GM12875 (cell line): Measurements from ENCODE around the gene WDR90.

Experiments used
- H3K4me3 ChIP-seq: one replicate; pipeline ENCODE4 v1.5.1; 2011; ENCODE audit warnings: low read depth, low read length, control low read depth
- TF ChIP-seq, protein P1 (sequence below): IDR thresholded peaks from 2 replicates; pipeline ENCODE4 v1.5.1; 2011; ENCODE audit warnings: low read depth, mild to moderate bottlenecking, control low read depth, inconsistent platforms, low read length, moderate library complexity, borderline replicate concordance; ENCODE audit not compliant: insufficient read depth

WDR90 gene

DNA sequence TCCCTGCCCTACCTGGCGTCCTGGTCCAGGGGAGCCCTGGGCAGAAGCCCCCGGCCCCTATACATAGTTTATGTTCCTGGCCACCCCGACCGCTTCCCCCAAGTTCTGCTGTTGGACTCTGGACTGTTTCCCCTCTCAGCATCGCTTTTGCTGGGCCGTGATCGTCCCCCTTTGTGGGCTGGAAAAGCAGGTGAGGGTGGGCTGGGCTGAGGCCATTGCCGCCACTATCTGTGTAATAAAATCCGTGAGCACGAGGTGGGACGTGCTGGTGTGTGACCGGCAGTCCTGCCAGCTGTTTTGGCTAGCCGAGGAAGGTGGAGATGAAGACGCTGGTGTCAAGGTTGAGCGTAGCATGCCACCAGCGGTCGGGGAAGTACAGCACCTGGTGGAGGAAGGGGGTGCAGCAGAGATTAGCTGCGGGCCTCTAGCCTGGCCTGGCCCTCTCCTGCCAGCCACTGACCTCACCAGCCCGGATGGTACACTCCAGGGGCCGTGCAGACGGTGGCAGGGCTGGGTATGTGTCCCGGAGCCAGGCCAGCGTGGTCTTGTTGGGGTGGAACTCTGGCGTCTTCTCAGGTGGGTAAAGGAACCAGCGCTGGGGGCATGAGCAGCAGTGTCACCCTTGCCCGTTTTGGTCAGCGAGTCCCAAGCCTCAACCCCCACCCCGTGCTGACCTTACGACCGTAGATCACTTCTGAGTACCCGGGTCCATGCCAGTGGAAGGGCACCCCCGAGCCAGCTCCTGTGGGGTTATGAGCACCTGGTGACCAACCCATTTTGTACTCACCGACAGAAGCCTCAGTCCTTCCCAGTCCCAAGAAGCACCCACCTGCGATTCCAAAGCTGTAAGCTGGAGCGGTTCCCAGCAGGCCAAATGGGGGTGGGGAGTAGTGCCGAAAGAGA is 33.6 kb downstream of the WDR90 start:
- peak overlapping the region; percentile 86 for H3K4me3 ChIP-seq
- TF ChIP-seq, protein P1, sequence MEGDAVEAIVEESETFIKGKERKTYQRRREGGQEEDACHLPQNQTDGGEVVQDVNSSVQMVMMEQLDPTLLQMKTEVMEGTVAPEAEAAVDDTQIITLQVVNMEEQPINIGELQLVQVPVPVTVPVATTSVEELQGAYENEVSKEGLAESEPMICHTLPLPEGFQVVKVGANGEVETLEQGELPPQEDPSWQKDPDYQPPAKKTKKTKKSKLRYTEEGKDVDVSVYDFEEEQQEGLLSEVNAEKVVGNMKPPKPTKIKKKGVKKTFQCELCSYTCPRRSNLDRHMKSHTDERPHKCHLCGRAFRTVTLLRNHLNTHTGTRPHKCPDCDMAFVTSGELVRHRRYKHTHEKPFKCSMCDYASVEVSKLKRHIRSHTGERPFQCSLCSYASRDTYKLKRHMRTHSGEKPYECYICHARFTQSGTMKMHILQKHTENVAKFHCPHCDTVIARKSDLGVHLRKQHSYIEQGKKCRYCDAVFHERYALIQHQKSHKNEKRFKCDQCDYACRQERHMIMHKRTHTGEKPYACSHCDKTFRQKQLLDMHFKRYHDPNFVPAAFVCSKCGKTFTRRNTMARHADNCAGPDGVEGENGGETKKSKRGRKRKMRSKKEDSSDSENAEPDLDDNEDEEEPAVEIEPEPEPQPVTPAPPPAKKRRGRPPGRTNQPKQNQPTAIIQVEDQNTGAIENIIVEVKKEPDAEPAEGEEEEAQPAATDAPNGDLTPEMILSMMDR: no peak

DNA sequence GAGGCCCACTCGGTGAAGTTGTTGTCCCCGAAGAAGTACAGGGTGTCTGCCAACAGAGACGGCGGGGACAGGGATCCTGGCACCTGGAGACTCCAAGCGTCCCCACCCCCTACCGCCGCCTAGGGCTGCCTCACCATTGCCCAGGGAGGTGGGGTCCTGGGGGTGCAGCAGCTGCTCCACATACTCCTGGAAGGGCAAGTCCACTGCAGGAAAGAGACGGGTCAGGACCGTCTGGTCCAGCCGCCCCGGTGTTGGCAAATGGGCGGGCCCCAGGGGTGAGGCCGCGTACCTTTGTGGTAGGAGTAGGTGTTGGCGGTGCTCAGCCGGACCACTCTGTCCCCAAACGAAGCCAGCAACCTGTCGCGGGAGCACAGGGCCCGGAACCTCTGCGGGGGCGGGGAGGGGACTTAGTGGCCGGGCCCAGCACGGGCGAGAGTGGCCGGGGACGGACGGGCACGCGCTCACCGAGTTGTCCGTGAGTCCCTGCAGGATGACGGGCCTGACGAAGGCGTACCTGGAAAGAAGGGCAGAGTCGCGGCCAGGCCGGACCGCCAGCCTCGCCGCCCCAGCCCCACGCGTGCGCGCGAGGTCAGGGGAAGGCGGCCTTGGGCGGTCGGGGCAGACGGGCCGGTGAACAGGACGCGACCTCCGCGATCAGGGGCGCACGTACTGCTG is 34.4 kb downstream of the WDR90 start:
- peak overlapping the region; percentile 86 for H3K4me3 ChIP-seq
- TF ChIP-seq, protein P1: no peak

DNA sequence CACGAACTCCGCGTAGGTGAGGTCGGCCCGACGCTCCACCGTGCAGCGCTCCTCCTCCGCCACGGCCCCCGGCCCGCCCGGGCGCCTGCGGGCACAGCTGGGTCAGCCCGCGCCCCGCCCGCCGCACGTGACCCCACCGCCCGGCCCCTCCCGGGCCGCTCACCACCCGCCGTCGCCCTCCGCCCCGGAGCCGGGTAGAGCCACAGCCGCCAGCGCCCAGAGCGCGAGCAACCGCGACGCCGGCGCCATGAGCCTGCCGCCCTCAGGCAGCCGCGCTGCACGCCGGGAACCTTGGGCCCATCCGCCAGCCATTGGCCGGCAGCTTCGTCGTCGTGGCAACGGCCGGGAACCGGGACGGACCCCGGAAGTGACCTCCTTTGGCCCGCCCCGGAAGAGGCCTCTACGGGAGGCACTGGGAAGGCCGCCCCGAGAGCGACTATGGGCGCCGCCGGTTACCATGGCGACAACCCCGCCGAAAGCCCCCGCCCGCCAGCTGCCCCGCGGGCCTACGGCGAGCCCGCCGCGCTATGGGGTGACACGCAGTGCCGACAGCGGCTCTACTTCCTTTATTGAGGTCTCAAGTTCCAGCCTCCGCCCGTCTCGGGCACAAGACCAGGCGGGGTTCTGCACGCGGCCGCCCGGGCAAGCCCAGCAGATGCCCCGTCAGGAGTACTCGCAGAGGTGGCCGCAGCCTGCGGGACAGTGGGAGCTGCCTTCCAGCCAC is 35.1 kb downstream of the WDR90 start, which contains the start of gene JMJD8:
JMJD8 (minus strand) TSS at position 264 of the 724 bp plus-strand sequence; CDS start at position 249, 15 bp downstream.
- peak within 1 kb of the TSS; percentile 86 for H3K4me3 ChIP-seq
- TF ChIP-seq, protein P1: no peak

DNA sequence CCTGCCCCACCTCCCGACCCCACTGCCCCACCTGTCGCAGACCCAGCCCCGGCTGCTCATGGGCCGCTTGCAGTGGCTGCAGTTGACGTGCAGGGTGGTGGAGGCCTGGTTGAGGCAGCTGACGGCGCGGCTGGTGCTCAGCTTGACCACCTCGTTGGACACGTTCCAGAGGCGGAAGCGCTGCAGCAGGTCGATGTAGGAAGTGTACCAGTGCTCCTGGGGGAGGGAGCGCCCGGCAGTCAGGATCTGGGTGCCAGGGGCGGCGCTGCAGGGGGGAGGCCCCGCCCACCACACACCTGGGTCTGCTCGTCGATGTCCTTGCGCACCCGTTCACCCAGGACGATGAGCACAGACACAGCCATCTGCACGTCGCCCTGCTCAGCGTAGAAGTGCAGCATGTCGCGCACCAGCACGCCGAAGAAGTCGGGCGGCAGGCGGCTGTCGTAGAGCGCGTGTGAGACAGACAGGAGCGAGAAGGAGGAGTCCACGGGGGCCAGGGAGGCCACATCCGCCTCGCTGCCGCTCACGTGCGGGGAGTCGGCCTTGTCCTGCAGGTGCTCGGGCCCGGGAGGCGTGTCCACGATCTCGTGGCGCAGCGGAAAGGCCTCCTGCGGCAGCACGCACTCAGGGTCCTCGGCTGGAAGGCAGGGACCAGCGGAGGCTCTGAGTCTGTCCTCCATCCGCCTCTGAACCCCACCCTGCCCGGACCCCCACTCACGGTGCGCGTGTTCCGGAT is 36.0 kb downstream of the WDR90 start:
- TF ChIP-seq, protein P1: no peak
- no peak overlapping the region for H3K4me3 ChIP-seq

DNA sequence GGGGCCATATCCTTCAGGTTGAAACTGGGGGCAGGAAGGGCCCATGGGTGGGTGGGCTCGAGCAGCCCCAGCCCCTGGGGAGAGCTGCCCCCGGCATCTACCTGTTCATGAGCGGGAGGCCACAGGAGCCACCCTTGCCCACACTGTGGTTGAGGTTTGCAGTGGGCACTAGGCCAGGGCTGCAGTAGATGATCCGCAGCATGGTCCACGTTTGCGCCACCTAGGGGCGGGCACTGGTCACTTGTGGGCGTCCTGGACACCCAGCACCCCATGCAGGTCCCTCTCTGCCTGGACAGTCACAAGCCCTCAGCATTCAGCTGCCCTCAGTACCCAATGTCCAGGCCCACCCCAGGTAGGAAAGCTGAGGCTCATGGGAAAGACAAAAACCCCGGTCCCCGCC is 36.8 kb downstream of the WDR90 start:
- TF ChIP-seq, protein P1: peak; percentile 52

DNA sequence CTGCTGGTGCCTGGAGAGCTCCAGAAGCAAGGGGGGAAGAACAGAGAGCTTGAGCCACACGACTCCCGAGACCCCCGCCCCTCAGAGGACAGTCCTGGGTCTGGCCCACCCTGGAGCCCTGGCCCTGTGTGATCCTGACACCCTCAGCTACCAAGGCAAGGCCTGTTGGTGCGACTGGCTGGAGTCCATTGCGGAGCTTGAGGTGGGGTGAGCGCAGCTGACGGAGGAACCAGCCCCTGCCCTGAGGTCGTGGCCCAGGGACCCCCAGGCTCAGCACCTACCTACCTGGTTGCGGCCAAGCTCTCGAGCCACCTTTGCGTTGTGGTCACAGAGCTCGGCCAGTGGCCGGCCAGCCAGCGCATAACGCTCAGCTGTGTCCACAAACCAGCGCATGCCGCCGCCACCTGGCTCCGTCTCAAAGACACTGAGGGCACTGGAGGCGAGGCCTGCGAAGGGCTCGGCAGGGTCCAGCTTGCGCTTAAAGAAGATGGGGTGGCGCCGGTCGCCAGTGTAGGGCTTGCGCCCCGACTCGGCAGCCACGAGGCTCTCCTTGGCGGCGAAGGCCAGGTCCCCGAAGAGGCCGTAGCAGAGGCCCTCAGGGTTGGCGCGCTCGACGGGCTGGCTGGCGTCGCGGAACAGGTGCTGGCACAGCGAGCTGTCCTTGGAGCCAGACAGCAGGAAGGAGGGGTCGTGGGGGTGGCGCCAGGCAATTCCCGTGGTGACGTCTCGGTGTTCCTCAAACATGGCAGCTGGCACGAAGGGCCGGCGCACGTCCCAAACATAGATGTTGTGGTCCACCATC is 37.5 kb downstream of the WDR90 start:
- TF ChIP-seq, protein P1: no peak
- H3K4me3 ChIP-seq: no peak overlapping the region

More for the DNA sequence above, 36.8 kb downstream of the WDR90 start:
- no peak overlapping the region for H3K4me3 ChIP-seq
